Measurements from ENCODE around the gene COL5A1.

COL5A1 gene

DNA sequence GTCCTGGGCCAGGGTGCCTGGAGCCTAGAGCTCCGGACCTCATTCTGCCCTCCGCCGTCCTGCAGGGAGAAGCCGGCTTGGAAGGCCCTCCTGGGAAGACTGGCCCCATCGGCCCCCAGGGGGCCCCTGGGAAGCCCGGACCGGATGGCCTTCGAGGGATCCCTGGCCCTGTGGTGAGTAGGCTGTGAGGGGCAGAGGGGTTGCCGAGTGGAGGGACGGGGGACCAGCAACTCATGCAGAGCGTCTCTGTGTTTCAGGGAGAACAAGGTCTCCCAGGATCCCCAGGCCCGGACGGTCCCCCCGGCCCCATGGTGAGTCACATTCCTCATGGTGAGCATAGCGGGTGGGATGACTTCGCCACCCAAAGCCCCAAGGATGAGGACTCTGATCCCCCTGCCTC is 177.0 kb downstream of the COL5A1 start:
- Histone ChIP-seq H3K27me3 (ENCODE audit: control insufficient read depth, insufficient read depth, low read length) (no peaks in the 10 kb centered on the region), H3K9ac (ENCODE audit: low read length) (no peak overlapping the region), H3K4me1 (ENCODE audit: control insufficient read depth, insufficient read depth, low read length) (no peaks in the 10 kb centered on the region), H3K36me3 (ENCODE audit: control insufficient read depth, insufficient read depth, low read length) (peaks cover 12% of the 10 kb centered on the region), H3K27ac (ENCODE audit: low read depth, low read length) (no peak overlapping the region), H3K4me3 (ENCODE audit: low read length) (no peak overlapping the region)

DNA sequence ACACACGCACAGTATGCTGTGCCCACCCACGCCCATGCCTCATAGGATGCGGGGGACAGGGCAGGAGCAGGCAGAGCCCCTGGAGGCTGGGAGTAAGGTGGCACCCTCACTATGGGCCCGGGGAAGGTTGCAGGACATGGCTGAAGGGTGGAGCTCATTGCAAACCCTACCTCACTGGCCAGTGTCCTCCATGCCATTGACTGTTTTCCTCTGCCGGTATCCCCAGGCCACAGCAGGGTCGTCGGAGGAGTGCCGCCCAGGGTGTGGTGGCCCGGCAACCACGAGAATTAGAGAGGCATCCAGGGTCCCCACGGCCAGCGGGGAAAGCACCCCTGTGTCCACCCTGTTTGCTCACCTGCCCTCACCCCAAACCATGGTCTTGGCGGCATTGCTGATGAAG is 179.3 kb downstream of the COL5A1 start:
- no peak overlapping the region for H3K4me3 ChIP-seq (ENCODE audit: low read length)
- no peaks in the 10 kb centered on the region for H3K27me3 ChIP-seq (ENCODE audit: control insufficient read depth, insufficient read depth, low read length)
- H3K27ac ChIP-seq (ENCODE audit: low read depth, low read length): no peak overlapping the region
- no peak overlapping the region for H3K9ac ChIP-seq (ENCODE audit: low read length)
- peaks cover 16% of the 10 kb centered on the region for H3K36me3 ChIP-seq (ENCODE audit: control insufficient read depth, insufficient read depth, low read length)
- H3K4me1 ChIP-seq (ENCODE audit: control insufficient read depth, insufficient read depth, low read length): no peaks in the 10 kb centered on the region

DNA sequence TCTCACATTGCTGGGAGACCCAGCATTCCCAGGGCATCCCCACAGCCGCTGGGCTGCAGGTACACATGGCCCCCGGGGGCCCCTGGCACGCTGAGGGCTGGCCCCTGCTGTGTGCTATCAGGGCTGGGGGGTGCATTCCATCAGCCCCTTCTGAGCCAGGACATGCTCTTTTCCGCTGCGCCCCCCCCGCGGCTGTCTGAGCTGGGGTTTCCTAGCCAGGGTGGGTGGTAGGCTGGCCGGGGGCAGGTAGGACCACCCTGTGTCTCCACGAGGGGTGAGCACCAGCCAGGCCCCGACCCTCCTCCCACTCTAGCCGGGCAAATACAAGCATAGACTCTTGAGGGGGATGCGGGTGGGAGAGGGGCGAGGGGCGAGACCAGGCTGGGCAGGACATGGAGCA is 180.9 kb downstream of the COL5A1 start:
- no peaks in the 10 kb centered on the region for H3K4me1 ChIP-seq (ENCODE audit: control insufficient read depth, insufficient read depth, low read length)
- H3K4me3 ChIP-seq (ENCODE audit: low read length): no peak overlapping the region
- no peak overlapping the region for H3K9ac ChIP-seq (ENCODE audit: low read length)
- no peaks in the 10 kb centered on the region for H3K27me3 ChIP-seq (ENCODE audit: control insufficient read depth, insufficient read depth, low read length)
- peaks cover 16% of the 10 kb centered on the region for H3K36me3 ChIP-seq (ENCODE audit: control insufficient read depth, insufficient read depth, low read length)
- no peak overlapping the region for H3K27ac ChIP-seq (ENCODE audit: low read depth, low read length)

DNA sequence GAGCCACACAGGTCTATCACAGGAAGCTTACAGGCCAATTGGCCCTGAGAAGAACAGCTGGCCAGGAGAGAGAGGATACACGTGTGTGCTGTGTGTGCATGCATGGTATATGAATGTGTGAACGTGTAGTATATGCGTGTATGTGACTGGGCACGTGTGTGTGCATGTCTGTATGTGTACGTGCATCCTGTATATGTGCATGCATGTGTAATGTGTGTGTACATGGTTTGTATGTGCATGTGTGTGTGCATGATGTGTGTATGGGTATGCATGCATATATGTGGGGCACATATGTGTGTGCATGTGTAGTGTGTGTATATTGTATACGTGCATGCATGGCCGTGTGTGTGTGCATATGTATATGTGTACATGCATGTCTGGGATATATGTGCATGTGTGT is 182.0 kb downstream of the COL5A1 start:
- no peak overlapping the region for H3K27ac ChIP-seq (ENCODE audit: low read depth, low read length)
- peaks cover 17% of the 10 kb centered on the region for H3K36me3 ChIP-seq (ENCODE audit: control insufficient read depth, insufficient read depth, low read length)
- H3K4me1 ChIP-seq (ENCODE audit: control insufficient read depth, insufficient read depth, low read length): no peaks in the 10 kb centered on the region
- H3K9ac ChIP-seq (ENCODE audit: low read length): no peak overlapping the region
- H3K4me3 ChIP-seq (ENCODE audit: low read length): no peak overlapping the region
- no peaks in the 10 kb centered on the region for H3K27me3 ChIP-seq (ENCODE audit: control insufficient read depth, insufficient read depth, low read length)

DNA sequence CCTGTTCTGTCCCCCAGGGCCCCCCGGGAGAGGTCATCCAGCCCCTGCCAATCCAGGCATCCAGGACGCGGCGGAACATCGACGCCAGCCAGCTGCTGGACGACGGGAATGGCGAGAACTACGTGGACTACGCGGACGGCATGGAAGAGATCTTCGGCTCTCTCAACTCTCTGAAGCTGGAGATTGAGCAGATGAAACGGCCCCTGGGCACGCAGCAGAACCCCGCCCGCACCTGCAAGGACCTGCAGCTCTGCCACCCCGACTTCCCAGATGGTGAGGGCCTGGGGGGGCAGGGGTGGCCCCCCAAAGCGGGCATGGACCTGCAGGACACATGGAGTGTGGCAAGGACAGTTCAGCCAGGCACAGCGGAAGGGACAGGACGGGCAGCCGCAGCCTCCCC is 183.0 kb downstream of the COL5A1 start:
- no peak overlapping the region for H3K9ac ChIP-seq (ENCODE audit: low read length)
- H3K4me1 ChIP-seq (ENCODE audit: control insufficient read depth, insufficient read depth, low read length): no peaks in the 10 kb centered on the region
- H3K4me3 ChIP-seq (ENCODE audit: low read length): no peak overlapping the region
- H3K27me3 ChIP-seq (ENCODE audit: control insufficient read depth, insufficient read depth, low read length): no peaks in the 10 kb centered on the region
- peaks cover 21% of the 10 kb centered on the region for H3K36me3 ChIP-seq (ENCODE audit: control insufficient read depth, insufficient read depth, low read length)
- H3K27ac ChIP-seq (ENCODE audit: low read depth, low read length): no peak overlapping the region

DNA sequence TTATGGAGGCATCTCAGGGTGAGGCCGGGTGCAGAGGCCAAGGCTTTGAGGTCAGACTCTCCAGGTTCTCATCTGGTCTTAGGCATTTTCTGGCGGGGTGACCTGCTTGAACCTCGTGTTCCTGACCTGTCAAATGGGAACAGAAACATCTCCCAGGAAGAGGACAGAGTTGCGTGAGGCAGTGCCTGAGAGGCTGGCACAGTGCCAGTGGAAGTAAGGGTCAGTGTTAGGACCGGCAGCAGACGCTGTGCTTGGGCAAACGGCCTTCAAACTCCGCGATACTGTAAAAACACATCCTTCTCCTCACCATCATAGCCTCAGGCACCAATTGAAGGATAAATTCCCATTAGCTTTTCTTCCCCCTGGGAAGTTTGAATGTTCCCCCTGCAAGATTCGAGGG is 183.4 kb downstream of the COL5A1 start:
- Histone ChIP-seq H3K4me1 (ENCODE audit: control insufficient read depth, insufficient read depth, low read length) (no peaks in the 10 kb centered on the region), H3K27me3 (ENCODE audit: control insufficient read depth, insufficient read depth, low read length) (no peaks in the 10 kb centered on the region), H3K27ac (ENCODE audit: low read depth, low read length) (no peak overlapping the region), H3K4me3 (ENCODE audit: low read length) (no peak overlapping the region), H3K36me3 (ENCODE audit: control insufficient read depth, insufficient read depth, low read length) (peaks cover 20% of the 10 kb centered on the region), H3K9ac (ENCODE audit: low read length) (no peak overlapping the region)

DNA sequence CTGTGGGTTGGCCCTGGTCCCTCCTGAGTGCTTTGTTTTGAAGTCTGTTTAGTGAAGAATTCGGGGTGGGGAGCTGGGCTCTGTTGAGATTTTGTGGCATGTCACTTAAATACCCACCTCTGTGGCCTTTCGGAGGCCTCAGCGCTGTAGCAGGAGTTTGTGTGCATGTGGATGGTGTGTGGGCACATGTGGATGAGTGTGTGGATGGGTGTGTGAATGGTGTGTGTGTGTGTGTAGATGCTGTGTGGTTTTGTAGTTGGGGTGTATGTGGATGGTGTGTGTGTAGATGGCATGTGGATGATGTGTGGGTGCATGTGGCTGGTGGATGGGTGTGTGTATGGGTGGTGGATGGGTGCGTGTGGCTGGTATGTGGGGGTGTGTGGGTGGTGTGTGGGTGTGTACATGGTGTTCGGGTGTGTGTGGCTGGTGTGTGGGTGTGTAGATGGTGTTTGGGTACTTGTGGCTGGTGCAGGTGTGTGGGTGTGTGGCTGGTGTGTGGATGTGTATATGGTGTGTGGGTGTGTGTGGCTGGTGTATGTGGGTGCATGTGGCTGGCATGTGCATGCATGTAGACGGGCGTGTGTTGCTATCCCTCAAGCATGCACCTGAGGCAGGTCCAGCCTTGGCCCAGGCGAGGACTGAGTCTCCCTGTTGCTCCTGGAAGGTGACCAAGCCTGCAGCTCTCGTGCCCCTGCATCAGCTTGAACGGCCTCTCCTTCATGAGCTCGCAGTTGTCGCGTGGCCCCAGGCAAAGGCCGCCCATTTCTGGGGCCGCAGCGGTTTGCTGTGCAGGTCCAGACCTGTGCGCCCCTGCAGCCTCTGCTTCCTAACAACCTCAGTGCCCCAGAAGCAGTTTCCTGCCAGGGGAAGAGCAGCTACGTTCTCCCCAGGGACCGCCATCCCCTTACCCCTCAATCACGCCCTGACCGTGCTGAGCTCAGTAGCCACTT is 185.0 kb downstream of the COL5A1 start:
- no peak overlapping the region for H3K27ac ChIP-seq (ENCODE audit: low read depth, low read length)
- H3K36me3 ChIP-seq (ENCODE audit: control insufficient read depth, insufficient read depth, low read length): peaks cover 14% of the 10 kb centered on the region
- no peaks in the 10 kb centered on the region for H3K27me3 ChIP-seq (ENCODE audit: control insufficient read depth, insufficient read depth, low read length)
- H3K9ac ChIP-seq (ENCODE audit: low read length): no peak overlapping the region
- H3K4me3 ChIP-seq (ENCODE audit: low read length): no peak overlapping the region
- H3K4me1 ChIP-seq (ENCODE audit: control insufficient read depth, insufficient read depth, low read length): no peaks in the 10 kb centered on the region

DNA sequence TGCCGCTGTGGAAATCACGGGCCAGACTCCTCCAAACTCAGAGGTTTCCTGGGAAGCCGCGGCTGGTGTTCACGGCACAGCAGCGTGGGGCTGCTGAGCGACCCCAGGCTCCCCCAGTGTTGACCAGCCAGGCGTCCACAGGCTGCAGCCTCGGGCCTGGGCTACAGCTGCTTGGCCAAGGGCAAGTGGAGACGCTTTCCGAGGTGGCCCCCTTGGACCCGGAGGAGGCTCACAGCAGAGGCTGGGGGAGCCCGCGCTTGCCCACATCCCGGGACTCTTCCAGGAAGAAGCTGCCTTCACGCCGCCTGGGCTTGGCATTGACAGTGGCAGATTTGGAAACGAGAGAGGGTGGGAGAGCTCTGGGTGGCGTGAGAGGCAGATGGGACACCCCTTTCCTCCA is 186.0 kb downstream of the COL5A1 start:
- peaks cover 14% of the 10 kb centered on the region for H3K36me3 ChIP-seq (ENCODE audit: control insufficient read depth, insufficient read depth, low read length)
- no peaks in the 10 kb centered on the region for H3K4me1 ChIP-seq (ENCODE audit: control insufficient read depth, insufficient read depth, low read length)
- H3K27me3 ChIP-seq (ENCODE audit: control insufficient read depth, insufficient read depth, low read length): no peaks in the 10 kb centered on the region
- no peak overlapping the region for H3K27ac ChIP-seq (ENCODE audit: low read depth, low read length)
- H3K4me3 ChIP-seq (ENCODE audit: low read length): no peak overlapping the region
- no peak overlapping the region for H3K9ac ChIP-seq (ENCODE audit: low read length)

DNA sequence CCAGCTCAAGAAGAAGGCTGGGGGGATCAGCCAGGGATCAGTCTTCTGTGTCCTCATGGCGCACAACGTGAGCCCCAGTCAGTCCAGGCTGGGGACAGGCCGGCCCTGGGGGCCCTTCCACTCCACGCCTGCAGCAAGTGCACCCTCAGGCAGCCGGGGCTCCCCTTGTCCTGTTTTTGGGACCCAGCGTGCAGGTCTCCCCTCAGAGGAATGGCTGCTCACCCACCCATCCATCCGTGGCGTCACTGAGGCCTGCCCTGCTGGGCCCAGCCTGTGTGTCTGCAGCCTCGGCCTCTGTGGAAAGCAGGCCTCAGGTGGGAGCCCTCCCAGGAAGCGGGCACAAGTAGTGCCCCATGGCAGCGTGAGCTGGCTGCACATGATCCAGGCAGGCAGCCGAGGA is 186.4 kb downstream of the COL5A1 start:
- H3K4me3 ChIP-seq (ENCODE audit: low read length): no peak overlapping the region
- H3K36me3 ChIP-seq (ENCODE audit: control insufficient read depth, insufficient read depth, low read length): peaks cover 14% of the 10 kb centered on the region
- H3K27me3 ChIP-seq (ENCODE audit: control insufficient read depth, insufficient read depth, low read length): no peaks in the 10 kb centered on the region
- H3K27ac ChIP-seq (ENCODE audit: low read depth, low read length): no peak overlapping the region
- H3K9ac ChIP-seq (ENCODE audit: low read length): no peak overlapping the region
- no peaks in the 10 kb centered on the region for H3K4me1 ChIP-seq (ENCODE audit: control insufficient read depth, insufficient read depth, low read length)

DNA sequence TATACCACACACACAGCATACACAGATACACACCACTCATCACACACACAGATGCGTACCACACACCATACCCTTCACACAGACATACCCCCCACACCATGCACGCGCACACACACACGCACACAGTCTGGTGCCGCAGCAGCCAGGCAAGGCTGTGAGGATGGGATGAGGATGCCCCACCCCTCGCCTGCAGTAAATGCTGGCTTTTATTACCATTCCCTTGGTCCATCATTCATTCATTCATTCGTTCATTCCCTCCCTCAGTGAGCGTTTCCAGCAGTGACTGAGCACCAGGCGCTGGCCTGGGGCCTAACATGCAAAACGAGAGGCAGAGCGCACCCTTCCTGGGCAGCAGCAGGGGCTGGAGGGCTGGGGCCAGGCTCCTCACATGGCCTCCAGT is 187.3 kb downstream of the COL5A1 start:
- no peak overlapping the region for H3K4me3 ChIP-seq (ENCODE audit: low read length)
- H3K36me3 ChIP-seq (ENCODE audit: control insufficient read depth, insufficient read depth, low read length): peaks cover 11% of the 10 kb centered on the region
- no peak overlapping the region for H3K27ac ChIP-seq (ENCODE audit: low read depth, low read length)
- H3K4me1 ChIP-seq (ENCODE audit: control insufficient read depth, insufficient read depth, low read length): no peaks in the 10 kb centered on the region
- no peak overlapping the region for H3K9ac ChIP-seq (ENCODE audit: low read length)
- H3K27me3 ChIP-seq (ENCODE audit: control insufficient read depth, insufficient read depth, low read length): no peaks in the 10 kb centered on the region

DNA sequence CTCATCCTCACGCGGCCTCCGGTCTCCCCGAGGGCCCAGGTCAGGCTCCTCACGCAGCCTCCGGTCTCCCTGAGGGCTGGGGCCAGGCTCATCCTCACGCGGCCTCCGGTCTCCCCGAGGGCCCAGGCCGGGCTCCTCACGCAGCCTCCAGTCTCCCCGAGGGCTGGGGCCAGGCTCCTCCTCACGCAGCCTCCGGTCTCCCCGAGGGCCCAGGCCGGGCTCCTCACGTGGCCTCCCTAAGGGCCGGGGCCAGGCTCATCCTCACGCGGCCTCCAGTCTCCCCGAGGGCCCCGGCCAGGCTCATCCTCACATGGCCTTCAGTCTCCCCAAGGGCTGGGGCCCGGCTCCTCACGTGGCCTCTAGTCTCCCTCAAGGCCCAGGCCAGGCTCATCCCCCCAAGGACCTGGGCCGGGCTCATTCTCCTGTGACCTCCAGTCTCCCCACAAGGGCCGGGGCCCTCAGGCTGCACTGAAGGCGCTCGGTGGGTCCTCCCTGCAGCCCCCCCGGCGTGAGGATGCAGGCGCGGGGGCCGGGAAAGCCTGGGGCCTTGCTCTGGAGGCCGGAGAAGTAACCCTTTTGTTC is 187.8 kb downstream of the COL5A1 start:
- Histone ChIP-seq H3K27me3 (ENCODE audit: control insufficient read depth, insufficient read depth, low read length) (no peaks in the 10 kb centered on the region), H3K36me3 (ENCODE audit: control insufficient read depth, insufficient read depth, low read length) (peaks cover 7% of the 10 kb centered on the region), H3K4me3 (ENCODE audit: low read length) (no peak overlapping the region), H3K9ac (ENCODE audit: low read length) (no peak overlapping the region), H3K27ac (ENCODE audit: low read depth, low read length) (no peak overlapping the region), H3K4me1 (ENCODE audit: control insufficient read depth, insufficient read depth, low read length) (no peaks in the 10 kb centered on the region)

DNA sequence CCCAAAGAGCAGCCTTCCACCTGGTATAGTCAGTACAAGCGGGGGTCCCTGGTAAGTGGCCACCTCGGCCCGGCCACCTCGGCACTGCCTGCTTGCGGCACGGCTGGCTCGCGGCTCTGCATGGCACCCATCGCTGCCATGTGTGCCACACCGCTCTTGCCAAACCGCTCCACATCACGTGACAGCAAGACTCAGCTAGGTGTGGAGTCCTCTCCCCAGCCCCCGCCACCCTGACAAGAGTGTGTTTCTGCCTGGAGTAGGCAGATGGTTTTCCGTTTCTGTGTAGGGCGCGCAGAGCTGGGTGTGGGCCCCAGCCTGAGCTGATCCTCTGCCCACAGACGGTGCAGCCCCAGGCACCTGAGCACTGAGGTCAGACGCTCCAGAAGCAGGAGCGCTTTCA is 188.5 kb downstream of the COL5A1 start:
- H3K4me3 ChIP-seq (ENCODE audit: low read length): no peak overlapping the region
- H3K4me1 ChIP-seq (ENCODE audit: control insufficient read depth, insufficient read depth, low read length): no peaks in the 10 kb centered on the region
- peaks cover 5% of the 10 kb centered on the region for H3K36me3 ChIP-seq (ENCODE audit: control insufficient read depth, insufficient read depth, low read length)
- no peak overlapping the region for H3K27ac ChIP-seq (ENCODE audit: low read depth, low read length)
- H3K9ac ChIP-seq (ENCODE audit: low read length): no peak overlapping the region
- H3K27me3 ChIP-seq (ENCODE audit: control insufficient read depth, insufficient read depth, low read length): no peaks in the 10 kb centered on the region

Measured in rectal smooth muscle tissue (tissue), 1 donor.